CD4-positive, alpha-beta memory T cell (primary cell): Measurements from ENCODE around the gene HELLS. TPM values are rescaled to one million over a fixed set of nuclear protein-coding genes. Genes with fewer than 3 reads are reported as not detected.

Experiments used
- CTCF ChIA-PET: fragments of 350-600 bp; sonication (Branson Sonifier 250); formaldehyde crosslinking; loops from one replicate; lab custom pipeline; 2021; ENCODE audit warnings: inconsistent platforms; ENCODE audit not compliant: partially characterized antibody; lab: Charles Lee
- POLR2A ChIA-PET: fragments of 350-600 bp; sonication (Branson Sonifier 250); formaldehyde crosslinking; loops from one replicate; lab custom pipeline; 2021; ENCODE audit not compliant: partially characterized antibody; lab: Charles Lee
- DNase-seq, 5 donors: peaks; one replicate each; pipeline versions ENCODE4 v3.0.0 to v3.0.0-alpha.2; 2020 to 2022; ENCODE audit warnings: mixed read lengths in 1 of 5
- H3K27ac ChIP-seq: one replicate; pipeline ENCODE4 v1.7.0; 2013; ENCODE audit warnings: low read depth, low read length
- H3K27me3 ChIP-seq: 2 replicates; pipeline ENCODE4 v1.7.0; 2013; ENCODE audit warnings: mild to moderate bottlenecking, low read length, moderate library complexity; ENCODE audit not compliant: insufficient read depth
- H3K36me3 ChIP-seq: 2 replicates; pipeline ENCODE4 v1.7.0; 2013; ENCODE audit warnings: mild to moderate bottlenecking, low read length, moderate library complexity; ENCODE audit not compliant: insufficient read depth
- H3K4me1 ChIP-seq: 2 replicates; pipeline ENCODE4 v1.7.0; 2013; ENCODE audit warnings: mild to moderate bottlenecking, low read length, moderate library complexity; ENCODE audit not compliant: insufficient read depth
- H3K4me3 ChIP-seq, 2 donors: one replicate each; pipeline ENCODE4 v1.7.0; 2013; ENCODE audit warnings: low read length in 2 of 2, mild to moderate bottlenecking in 1 of 2
- H3K9me3 ChIP-seq, 2 donors: one replicate each; pipeline ENCODE4 v1.7.0; 2013; ENCODE audit warnings: low read length in 2 of 2, control low read depth in 1 of 2; ENCODE audit not compliant: control insufficient read depth in 1 of 2
- H3K27ac Mint-ChIP-seq, 7 donors: one replicate each; pipeline ENCODE4 v1.8.0; 2020 to 2021; ENCODE audit warnings: mixed read lengths in 7 of 7, mild to moderate bottlenecking in 6 of 7, inconsistent platforms in 3 of 7, moderate library complexity in 3 of 7
- H3K27me3 Mint-ChIP-seq, 2 donors: one replicate each; pipeline ENCODE4 v1.8.0; 2020 to 2021; ENCODE audit warnings: mixed read lengths in 2 of 2
- H3K36me3 Mint-ChIP-seq, 2 donors: one replicate each; pipeline ENCODE4 v1.8.0; 2020 to 2021; ENCODE audit warnings: mixed read lengths in 2 of 2, inconsistent platforms in 1 of 2, mild to moderate bottlenecking in 1 of 2
- H3K4me1 Mint-ChIP-seq, 4 donors: one replicate each; pipeline ENCODE4 v1.8.0; 2020 to 2021; ENCODE audit warnings: mixed read lengths in 4 of 4, mild to moderate bottlenecking in 1 of 4
- H3K4me3 Mint-ChIP-seq, 8 donors: one replicate each; pipeline ENCODE4 v1.8.0; 2020 to 2021; ENCODE audit warnings: mixed read lengths in 8 of 8, mild to moderate bottlenecking in 7 of 8, moderate library complexity in 6 of 8, inconsistent platforms in 3 of 8
- H3K9me3 Mint-ChIP-seq, 8 donors: one replicate each; pipeline ENCODE4 v1.8.0; 2020 to 2021; ENCODE audit warnings: mixed read lengths in 8 of 8, mild to moderate bottlenecking in 5 of 8, inconsistent platforms in 3 of 8, moderate library complexity in 1 of 8
- intact Hi-C: fragments of 100-400 bp; cut with micrococcal nuclease; formaldehyde crosslinking; loops from one replicate; pipeline ENCODE4 v1.15.1; 2023
- polyA plus RNA-seq, 2 donors: library from polyadenylated mRNA; unstranded; fragments of 300-500 nt; fragmentation: Illumina TruSeq; gene quantifications; one replicate each; pipeline ENCODE4 v1.2.3, GENCODE V29; 2021
- total RNA-seq, 2 experiments: library from RNA; stranded (reverse); gene quantifications; one replicate each; pipeline ENCODE4 v1.2.3, GENCODE V29; 2021

Gene HELLS
- total and polyA plus RNA-seq, 4 experiments from 2014 or later = 3.0 to 16.3 (median 13.1) TPM

DNA sequence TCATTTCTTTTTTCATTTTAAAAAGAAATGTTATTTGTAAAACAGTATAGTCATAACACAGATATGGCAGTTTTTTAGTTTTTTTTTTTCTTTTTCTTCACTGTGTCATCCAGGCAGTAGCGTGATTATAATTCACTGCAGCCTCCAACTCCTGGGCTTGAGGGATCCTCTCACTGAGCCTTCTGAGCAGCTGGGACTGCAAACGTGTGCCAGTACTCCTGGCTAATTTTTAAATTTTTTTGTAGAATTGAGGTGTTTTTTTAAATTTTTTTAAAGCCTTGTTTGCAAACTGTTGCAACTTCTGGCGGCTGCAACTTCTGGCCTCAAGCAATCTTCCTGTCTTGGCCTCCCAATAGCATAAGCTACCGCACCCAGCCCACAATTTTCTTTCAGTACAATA, 63.0 kb downstream of the HELLS start:
- Histone ChIP-seq H3K9me3 (no peaks in the 10 kb centered on the region), H3K27ac (no peak overlapping the region), H3K36me3 (no peaks in the 10 kb centered on the region), H3K4me1 (no peaks in the 10 kb centered on the region), H3K27me3 (no peaks in the 10 kb centered on the region), H3K4me3 (no peak overlapping the region)
- peaks cover 4 to 23% of the 10 kb centered on the region in 2 donors for H3K36me3 Mint-ChIP-seq
- H3K9me3 Mint-ChIP-seq = no peaks in the 10 kb centered on the region
- ChIA-PET POLR2A (no interaction called here), CTCF (no interaction called here)
- peaks cover 0 to 2% (median 0%) of the 10 kb centered on the region in 4 donors for H3K4me1 Mint-ChIP-seq
- H3K27me3 Mint-ChIP-seq = no peaks in the 10 kb centered on the region
- DNase-seq = no peak
- no peak overlapping the region for H3K27ac Mint-ChIP-seq
- intact Hi-C loops = no loop called here
- H3K4me3 Mint-ChIP-seq = no peak overlapping the region

DNA sequence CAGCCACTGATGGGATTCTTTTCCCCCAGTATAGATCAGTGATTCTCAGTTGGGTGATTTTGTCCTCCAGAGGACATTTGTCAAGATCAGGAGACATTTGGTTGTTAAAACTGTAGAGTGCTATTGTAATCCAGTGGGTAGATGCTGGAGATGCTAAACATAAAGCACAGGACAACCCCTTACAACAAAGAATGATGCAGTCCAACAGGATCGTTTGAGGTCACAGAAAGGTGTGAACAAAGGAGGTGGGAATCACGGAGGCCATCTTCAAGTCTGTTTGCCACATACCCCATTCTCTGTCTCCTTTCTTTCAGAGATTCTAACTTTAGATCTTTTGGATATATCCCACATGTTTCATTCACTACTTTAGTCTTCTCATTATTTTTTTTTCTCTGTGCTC, 69.0 kb downstream of the HELLS start:
- POLR2A ChIA-PET = no interaction called here
- Histone ChIP-seq H3K9me3 (no peaks in the 10 kb centered on the region), H3K27me3 (no peaks in the 10 kb centered on the region), H3K4me3 (no peak overlapping the region), H3K27ac (no peak overlapping the region), H3K4me1 (no peaks in the 10 kb centered on the region), H3K36me3 (no peaks in the 10 kb centered on the region)
- Mint-ChIP-seq H3K27me3 (no peaks in the 10 kb centered on the region), H3K27ac (peak overlapping the region in 1 of 7 donors; percentile 48), H3K4me1 (peaks cover 0 to 5% (median 2%) of the 10 kb centered on the region in 4 donors), H3K4me3 (no peak overlapping the region), H3K36me3 (peaks cover 2 to 8% of the 10 kb centered on the region in 2 donors), H3K9me3 (no peaks in the 10 kb centered on the region)
- intact Hi-C loops = no loop called here
- DNase-seq = no peak
- CTCF ChIA-PET = no interaction called here

DNA sequence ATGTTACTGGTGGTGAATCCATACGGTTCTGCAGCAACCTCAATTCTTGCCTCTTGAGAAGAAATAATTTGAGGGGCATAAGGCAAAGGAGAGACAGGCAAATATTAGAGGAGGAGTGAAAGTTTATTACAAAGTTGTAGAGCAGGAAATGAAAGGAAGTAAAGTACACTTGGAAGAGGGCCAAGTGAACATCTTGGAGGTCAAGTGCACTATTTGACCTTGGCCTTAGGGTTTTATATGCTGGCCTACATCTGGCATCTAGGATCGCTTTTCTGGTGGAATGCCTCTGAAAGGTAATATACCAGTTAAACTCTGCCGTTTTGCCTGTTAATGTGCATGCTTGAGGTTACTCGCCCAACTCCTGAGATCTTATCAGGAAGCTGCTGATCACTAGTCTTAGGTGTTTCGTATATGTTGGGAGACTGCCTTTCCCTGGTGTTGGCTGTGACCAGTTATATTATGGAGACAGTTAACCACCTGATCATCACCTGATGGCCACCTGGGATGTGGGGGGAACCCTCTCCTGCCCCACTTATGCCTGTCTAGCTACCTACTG, 71.9 kb downstream of the HELLS start:
- intact Hi-C loops = no loop called here
- CTCF ChIA-PET = no interaction called here

GRCh38 chr10:94622666-94623205, 77.1 kb downstream of the HELLS start:
- Histone ChIP-seq H3K27ac (no peak overlapping the region), H3K36me3 (no peaks in the 10 kb centered on the region), H3K9me3 (no peaks in the 10 kb centered on the region), H3K4me3 (no peak overlapping the region), H3K4me1 (no peaks in the 10 kb centered on the region), H3K27me3 (no peaks in the 10 kb centered on the region)
- intact Hi-C loops = no loop called here
- no peaks in the 10 kb centered on the region for H3K27me3 Mint-ChIP-seq
- H3K4me1 Mint-ChIP-seq = peaks cover 0 to 1% (median 0%) of the 10 kb centered on the region in 4 donors
- ChIA-PET CTCF (no interaction called here), POLR2A (no interaction called here)
- H3K4me3 Mint-ChIP-seq = no peak overlapping the region
- H3K9me3 Mint-ChIP-seq = no peaks in the 10 kb centered on the region
- no peak for DNase-seq
- no peak overlapping the region for H3K27ac Mint-ChIP-seq
- no peaks in the 10 kb centered on the region for H3K36me3 Mint-ChIP-seq

More for the DNA sequence above, 71.9 kb downstream of the HELLS start:
- H3K36me3 Mint-ChIP-seq = no peaks in the 10 kb centered on the region
- Histone ChIP-seq H3K27me3 (no peaks in the 10 kb centered on the region), H3K36me3 (no peaks in the 10 kb centered on the region), H3K27ac (no peak overlapping the region), H3K4me1 (no peaks in the 10 kb centered on the region), H3K9me3 (no peaks in the 10 kb centered on the region), H3K4me3 (no peak overlapping the region)
- H3K27me3 Mint-ChIP-seq = no peaks in the 10 kb centered on the region
- no peak for DNase-seq
- H3K4me1 Mint-ChIP-seq = peaks cover 0 to 5% (median 2%) of the 10 kb centered on the region in 4 donors
- H3K4me3 Mint-ChIP-seq = no peak overlapping the region
- H3K9me3 Mint-ChIP-seq = no peaks in the 10 kb centered on the region
- H3K27ac Mint-ChIP-seq = peak overlapping the region in 1 of 7 donors; percentile 46
- POLR2A ChIA-PET = no interaction called here

- Mint-ChIP-seq H3K4me1 (no peaks in the 10 kb centered on the region), H3K27ac (no peak overlapping the region), H3K36me3 (no peaks in the 10 kb centered on the region), H3K27me3 (no peaks in the 10 kb centered on the region), H3K4me3 (no peak overlapping the region), H3K9me3 (no peaks in the 10 kb centered on the region)
- POLR2A ChIA-PET = no interaction called here
- Histone ChIP-seq H3K27me3 (no peaks in the 10 kb centered on the region), H3K27ac (no peak overlapping the region), H3K4me1 (no peaks in the 10 kb centered on the region), H3K36me3 (no peaks in the 10 kb centered on the region), H3K9me3 (no peaks in the 10 kb centered on the region), H3K4me3 (no peak overlapping the region)
- CTCF ChIA-PET = no interaction called here
- no peak for DNase-seq
- intact Hi-C loops = no loop called here
Observed at GRCh38 chr10:94623572-94623971, 78.0 kb downstream of the HELLS start.

- Mint-ChIP-seq H3K27ac (no peak overlapping the region), H3K27me3 (peaks cover 0 to 1% of the 10 kb centered on the region in 2 donors), H3K9me3 (no peaks in the 10 kb centered on the region), H3K4me1 (no peaks in the 10 kb centered on the region), H3K36me3 (no peaks in the 10 kb centered on the region), H3K4me3 (no peak overlapping the region)
- ChIA-PET POLR2A (no interaction called here), CTCF (interaction anchor here (1.3 kb wide), 1 partner anchor 739 kb away, joined by 5 read pairs; no protein-coding TSS in a partner anchor)
- H3K4me3 ChIP-seq = no peak overlapping the region
- H3K4me1 ChIP-seq = no peaks in the 10 kb centered on the region
- no peaks in the 10 kb centered on the region for H3K9me3 ChIP-seq
- intact Hi-C loops = no loop called here
- DNase-seq = no peak
- H3K27ac ChIP-seq = no peak overlapping the region
- no peaks in the 10 kb centered on the region for H3K36me3 ChIP-seq
- no peaks in the 10 kb centered on the region for H3K27me3 ChIP-seq
Observed at GRCh38 chr10:94626476-94626875, 80.9 kb downstream of the HELLS start.

- peaks cover 0 to 1% of the 10 kb centered on the region in 2 donors for H3K27me3 Mint-ChIP-seq
- ChIA-PET CTCF (no interaction called here), POLR2A (no interaction called here)
- H3K9me3 ChIP-seq = no peaks in the 10 kb centered on the region
- H3K4me3 ChIP-seq = no peak overlapping the region
- H3K9me3 Mint-ChIP-seq = peaks cover 0 to 5% (median 2%) of the 10 kb centered on the region in 8 donors
- H3K4me3 Mint-ChIP-seq = no peak overlapping the region
- no peak for DNase-seq
- no peak overlapping the region for H3K27ac ChIP-seq
- no peak overlapping the region for H3K27ac Mint-ChIP-seq
- no peaks in the 10 kb centered on the region for H3K36me3 Mint-ChIP-seq
- H3K36me3 ChIP-seq = no peaks in the 10 kb centered on the region
- no peaks in the 10 kb centered on the region for H3K27me3 ChIP-seq
- H3K4me1 Mint-ChIP-seq = no peaks in the 10 kb centered on the region
- H3K4me1 ChIP-seq = no peaks in the 10 kb centered on the region
- intact Hi-C loops = no loop called here
Observed at GRCh38 chr10:94627511-94627910, 81.9 kb downstream of the HELLS start.
